ENCODE results near the gene MTMR3.
"Not testable (repeated sequence)": the region's sequence is repeated elsewhere in the genome, so short reads cannot be mapped to it uniquely, and the experiment has no call there.

Gene MTMR3

GRCh38 chr22:30031328-30031727, 148.4 kb downstream of the MTMR3 start:
- no peak for DNase-seq

- DNase-seq = no peak
Observed at GRCh38 chr22:30031764-30032455, 148.9 kb downstream of the MTMR3 start.

GRCh38 chr22:30033137-30033536, 150.2 kb downstream of the MTMR3 start:
- DNase-seq = no peak

GRCh38 chr22:30033901-30034300, 150.9 kb downstream of the MTMR3 start:
- no peak for DNase-seq

- DNase-seq = no peak
Observed at GRCh38 chr22:30036656-30037055, 153.7 kb downstream of the MTMR3 start.

- DNase-seq = no peak
Observed at GRCh38 chr22:30038219-30038618, 155.2 kb downstream of the MTMR3 start.

- no peak for DNase-seq
Observed at GRCh38 chr22:30040499-30041260, 157.7 kb downstream of the MTMR3 start.

GRCh38 chr22:30041475-30041874, 158.5 kb downstream of the MTMR3 start:
- DNase-seq = no peak

- no peak for DNase-seq
Observed at GRCh38 chr22:30041881-30042280, 158.9 kb downstream of the MTMR3 start.

- DNase-seq = peak; percentile 33
Observed at GRCh38 chr22:30043161-30043560, 160.2 kb downstream of the MTMR3 start.

- peak; percentile 17 for DNase-seq
Observed at GRCh38 chr22:30044369-30044768, 161.4 kb downstream of the MTMR3 start.

GRCh38 chr22:30044881-30045493, 162.0 kb downstream of the MTMR3 start:
- no peak for DNase-seq

- no peak for DNase-seq
Observed at GRCh38 chr22:30045494-30045887, 162.5 kb downstream of the MTMR3 start.

GRCh38 chr22:30045901-30046715, 163.1 kb downstream of the MTMR3 start:
- DNase-seq = no peak

GRCh38 chr22:30046716-30047363, 163.9 kb downstream of the MTMR3 start:
- no peak for DNase-seq

- DNase-seq = no peak
Observed at GRCh38 chr22:30047364-30047738, 164.4 kb downstream of the MTMR3 start.

GRCh38 chr22:30048681-30049080, 165.7 kb downstream of the MTMR3 start:
- no peak for DNase-seq

- no peak for DNase-seq
Observed at GRCh38 chr22:30054067-30054763, 171.2 kb downstream of the MTMR3 start.

- DNase-seq = no peak
Observed at GRCh38 chr22:30054764-30055069, 171.7 kb downstream of the MTMR3 start.

GRCh38 chr22:30056015-30056414, 173.0 kb downstream of the MTMR3 start:
- no peak for DNase-seq

- DNase-seq = no peak
Observed at GRCh38 chr22:30057375-30057774, 174.4 kb downstream of the MTMR3 start.

- not testable (repeated sequence) for DNase-seq
Observed at GRCh38 chr22:30059346-30060020, 176.5 kb downstream of the MTMR3 start.
